ENCODE data around the gene SLMAP.

Gene SLMAP

GRCh38 chr3:57953576-57953975, 197.5 kb downstream of the SLMAP start:
- no peak overlapping the region for H3K4me2 ChIP-seq
- H3K27ac ChIP-seq = no peak overlapping the region

DNA sequence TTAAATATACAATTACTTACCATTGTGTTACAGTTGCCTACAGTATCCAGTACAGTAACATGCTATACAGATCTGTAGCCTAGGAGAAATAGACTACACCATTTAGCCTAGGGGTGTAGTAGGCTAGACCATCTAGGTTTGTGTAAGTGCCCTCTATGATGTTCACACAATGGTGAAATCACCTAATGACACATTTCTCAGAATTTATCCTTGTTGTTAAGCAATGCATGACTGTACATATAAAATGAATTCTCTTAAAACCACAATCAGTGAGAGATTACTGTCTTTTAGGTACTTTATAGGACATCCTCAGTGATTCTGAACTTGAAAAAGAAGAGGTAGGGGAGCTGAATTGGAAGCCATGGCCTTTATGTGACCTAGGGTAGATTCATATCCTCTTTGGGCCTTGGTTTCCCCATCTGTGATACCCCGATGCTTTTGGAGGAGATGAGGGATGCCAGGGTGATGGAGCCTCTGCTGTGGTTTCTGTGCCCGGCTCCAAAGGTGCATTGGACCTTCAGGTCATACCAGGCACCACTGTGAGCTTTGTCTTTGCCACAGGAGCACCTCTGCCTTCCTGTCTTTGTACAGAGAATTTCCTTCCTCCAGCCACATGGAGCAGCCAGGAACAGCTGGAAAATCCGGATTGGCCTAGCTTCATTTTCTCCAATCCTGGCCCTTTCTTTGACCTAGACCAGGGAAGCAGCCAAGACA, 200.2 kb downstream of the SLMAP start:
- H4K20me1 ChIP-seq (ENCODE audit: insufficient read depth) = no peaks in the 10 kb centered on the region
- no peak overlapping the region for H3K4me2 ChIP-seq
- TF ChIP-seq, protein P1, sequence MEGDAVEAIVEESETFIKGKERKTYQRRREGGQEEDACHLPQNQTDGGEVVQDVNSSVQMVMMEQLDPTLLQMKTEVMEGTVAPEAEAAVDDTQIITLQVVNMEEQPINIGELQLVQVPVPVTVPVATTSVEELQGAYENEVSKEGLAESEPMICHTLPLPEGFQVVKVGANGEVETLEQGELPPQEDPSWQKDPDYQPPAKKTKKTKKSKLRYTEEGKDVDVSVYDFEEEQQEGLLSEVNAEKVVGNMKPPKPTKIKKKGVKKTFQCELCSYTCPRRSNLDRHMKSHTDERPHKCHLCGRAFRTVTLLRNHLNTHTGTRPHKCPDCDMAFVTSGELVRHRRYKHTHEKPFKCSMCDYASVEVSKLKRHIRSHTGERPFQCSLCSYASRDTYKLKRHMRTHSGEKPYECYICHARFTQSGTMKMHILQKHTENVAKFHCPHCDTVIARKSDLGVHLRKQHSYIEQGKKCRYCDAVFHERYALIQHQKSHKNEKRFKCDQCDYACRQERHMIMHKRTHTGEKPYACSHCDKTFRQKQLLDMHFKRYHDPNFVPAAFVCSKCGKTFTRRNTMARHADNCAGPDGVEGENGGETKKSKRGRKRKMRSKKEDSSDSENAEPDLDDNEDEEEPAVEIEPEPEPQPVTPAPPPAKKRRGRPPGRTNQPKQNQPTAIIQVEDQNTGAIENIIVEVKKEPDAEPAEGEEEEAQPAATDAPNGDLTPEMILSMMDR (conservative IDR thresholded peaks at IDR 0.05; ENCODE audit: low read depth, low read length) = no peak
- no peak overlapping the region for H3K4me3 ChIP-seq (IDR thresholded peaks at IDR 0.05; ENCODE audit: insufficient read depth, low read depth, low read length)
- no peak overlapping the region for H3K27ac ChIP-seq
- no peaks in the 10 kb centered on the region for H3K36me3 ChIP-seq (ENCODE audit: insufficient read depth)
- no peak overlapping the region for H3K9ac ChIP-seq
- H3K4me1 ChIP-seq (ENCODE audit: low read depth, poor library complexity, severe bottlenecking) = no peaks in the 10 kb centered on the region
- no peak overlapping the region for H2AFZ ChIP-seq (ENCODE audit: low read depth)
- no peaks in the 10 kb centered on the region for H3K27me3 ChIP-seq (ENCODE audit: insufficient read depth, low read depth)
- no peaks in the 10 kb centered on the region for H3K79me2 ChIP-seq (ENCODE audit: insufficient read depth, low read depth)

More at GRCh38 chr3:57953576-57953975, 197.5 kb downstream of the SLMAP start:
- Histone ChIP-seq H3K4me1 (ENCODE audit: low read depth, poor library complexity, severe bottlenecking) (no peaks in the 10 kb centered on the region), H3K4me3 (IDR thresholded peaks at IDR 0.05; ENCODE audit: insufficient read depth, low read depth, low read length) (no peak overlapping the region), H3K27me3 (ENCODE audit: insufficient read depth, low read depth) (no peaks in the 10 kb centered on the region), H3K79me2 (ENCODE audit: insufficient read depth, low read depth) (no peaks in the 10 kb centered on the region), H4K20me1 (ENCODE audit: insufficient read depth) (no peaks in the 10 kb centered on the region), H3K9ac (no peak overlapping the region), H2AFZ (ENCODE audit: low read depth) (no peak overlapping the region), H3K36me3 (ENCODE audit: insufficient read depth) (no peaks in the 10 kb centered on the region)
- TF ChIP-seq, protein P1 (conservative IDR thresholded peaks at IDR 0.05; ENCODE audit: low read depth, low read length) = no peak

DNA sequence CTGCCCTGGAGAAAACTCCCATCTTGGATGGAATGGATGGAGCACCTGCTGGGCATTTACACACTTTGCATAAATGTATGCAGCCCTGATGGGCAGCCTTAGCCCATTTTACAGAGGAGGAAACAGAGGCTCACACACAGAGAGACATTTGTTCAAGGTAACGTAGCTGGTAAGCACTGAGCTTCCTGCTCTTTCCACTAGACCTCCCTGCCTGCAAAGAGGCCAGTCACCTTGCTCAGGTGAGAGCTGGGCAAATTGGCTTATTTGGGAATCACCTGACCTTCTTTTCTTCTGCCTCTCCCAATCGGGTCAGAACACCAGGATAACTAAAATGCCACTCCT, 200.7 kb downstream of the SLMAP start:
- H3K4me3 ChIP-seq (IDR thresholded peaks at IDR 0.05; ENCODE audit: insufficient read depth, low read depth, low read length) = no peak overlapping the region
- H2AFZ ChIP-seq (ENCODE audit: low read depth) = no peak overlapping the region
- H3K9ac ChIP-seq = no peak overlapping the region
- TF ChIP-seq, protein P1 (conservative IDR thresholded peaks at IDR 0.05; ENCODE audit: low read depth, low read length) = no peak
- no peaks in the 10 kb centered on the region for H4K20me1 ChIP-seq (ENCODE audit: insufficient read depth)
- H3K4me1 ChIP-seq (ENCODE audit: low read depth, poor library complexity, severe bottlenecking) = no peaks in the 10 kb centered on the region
- H3K36me3 ChIP-seq (ENCODE audit: insufficient read depth) = no peaks in the 10 kb centered on the region
- no peak overlapping the region for H3K27ac ChIP-seq
- no peak overlapping the region for H3K4me2 ChIP-seq
- no peaks in the 10 kb centered on the region for H3K27me3 ChIP-seq (ENCODE audit: insufficient read depth, low read depth)
- H3K79me2 ChIP-seq (ENCODE audit: insufficient read depth, low read depth) = no peaks in the 10 kb centered on the region

- Histone ChIP-seq H3K27ac (no peak overlapping the region), H3K4me1 (ENCODE audit: low read depth, poor library complexity, severe bottlenecking) (no peaks in the 10 kb centered on the region), H3K4me2 (no peak overlapping the region), H3K27me3 (ENCODE audit: insufficient read depth, low read depth) (no peaks in the 10 kb centered on the region), H3K4me3 (IDR thresholded peaks at IDR 0.05; ENCODE audit: insufficient read depth, low read depth, low read length) (no peak overlapping the region), H3K9ac (no peak overlapping the region), H2AFZ (ENCODE audit: low read depth) (no peak overlapping the region), H4K20me1 (ENCODE audit: insufficient read depth) (no peaks in the 10 kb centered on the region), H3K79me2 (ENCODE audit: insufficient read depth, low read depth) (no peaks in the 10 kb centered on the region), H3K36me3 (ENCODE audit: insufficient read depth) (no peaks in the 10 kb centered on the region)
- TF ChIP-seq, protein P1 (conservative IDR thresholded peaks at IDR 0.05; ENCODE audit: low read depth, low read length) = no peak
Observed at GRCh38 chr3:57957824-57958223, 201.7 kb downstream of the SLMAP start.

All from KMS-11 (cell line).